ENCODE data around the gene LCA5L.

Gene LCA5L

DNA sequence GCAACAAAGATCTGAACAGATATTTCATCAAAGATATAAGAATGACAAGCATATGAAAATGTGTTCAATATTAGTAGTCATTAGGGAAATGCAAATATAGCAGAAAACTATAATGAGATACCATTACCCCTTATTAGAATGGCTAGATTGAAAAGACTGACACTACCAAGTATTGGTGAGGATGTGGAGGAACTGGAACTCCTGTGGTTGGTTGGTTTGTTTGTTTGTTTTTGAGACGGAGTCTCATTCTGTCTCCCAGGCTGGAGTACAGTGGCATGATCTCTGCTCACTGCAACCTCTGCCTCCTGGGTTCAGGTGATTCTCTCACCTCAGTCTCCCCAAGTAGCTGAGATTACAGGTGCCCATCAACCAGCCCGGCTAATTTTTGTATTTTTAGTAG, 77.8 kb downstream of the LCA5L start:
- no peak for DNase-seq (ENCODE audit: low read depth)
- TF ChIP-seq, protein P1, sequence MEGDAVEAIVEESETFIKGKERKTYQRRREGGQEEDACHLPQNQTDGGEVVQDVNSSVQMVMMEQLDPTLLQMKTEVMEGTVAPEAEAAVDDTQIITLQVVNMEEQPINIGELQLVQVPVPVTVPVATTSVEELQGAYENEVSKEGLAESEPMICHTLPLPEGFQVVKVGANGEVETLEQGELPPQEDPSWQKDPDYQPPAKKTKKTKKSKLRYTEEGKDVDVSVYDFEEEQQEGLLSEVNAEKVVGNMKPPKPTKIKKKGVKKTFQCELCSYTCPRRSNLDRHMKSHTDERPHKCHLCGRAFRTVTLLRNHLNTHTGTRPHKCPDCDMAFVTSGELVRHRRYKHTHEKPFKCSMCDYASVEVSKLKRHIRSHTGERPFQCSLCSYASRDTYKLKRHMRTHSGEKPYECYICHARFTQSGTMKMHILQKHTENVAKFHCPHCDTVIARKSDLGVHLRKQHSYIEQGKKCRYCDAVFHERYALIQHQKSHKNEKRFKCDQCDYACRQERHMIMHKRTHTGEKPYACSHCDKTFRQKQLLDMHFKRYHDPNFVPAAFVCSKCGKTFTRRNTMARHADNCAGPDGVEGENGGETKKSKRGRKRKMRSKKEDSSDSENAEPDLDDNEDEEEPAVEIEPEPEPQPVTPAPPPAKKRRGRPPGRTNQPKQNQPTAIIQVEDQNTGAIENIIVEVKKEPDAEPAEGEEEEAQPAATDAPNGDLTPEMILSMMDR (IDR thresholded peaks at IDR 0.05; ENCODE audit: insufficient read depth, low read depth, low read length, missing control alignments): no peak
- H3K4me3 ChIP-seq (ENCODE audit: low read depth, low read length): no peak overlapping the region

DNA sequence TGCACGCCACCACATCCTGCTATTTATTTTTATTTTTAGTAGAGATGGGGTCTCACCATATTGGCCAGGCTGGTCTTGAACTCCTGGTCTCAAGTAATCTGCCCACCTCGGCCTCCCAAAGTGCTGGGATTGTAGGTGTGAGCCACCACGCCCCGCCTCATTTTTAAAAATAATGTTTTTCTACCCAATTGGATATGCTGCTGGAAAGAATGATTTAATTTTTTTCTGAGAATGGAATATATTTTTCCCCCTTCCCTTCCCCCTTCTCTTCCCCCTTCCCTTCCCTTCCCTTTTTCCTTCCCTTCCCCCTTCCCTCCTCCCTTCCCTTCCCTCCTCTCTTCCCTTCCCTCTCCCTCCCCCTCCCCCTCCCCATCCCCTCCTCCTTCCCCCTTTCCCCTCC, 79.0 kb downstream of the LCA5L start:
- TF ChIP-seq, protein P1 (IDR thresholded peaks at IDR 0.05; ENCODE audit: insufficient read depth, low read depth, low read length, missing control alignments): no peak

DNA sequence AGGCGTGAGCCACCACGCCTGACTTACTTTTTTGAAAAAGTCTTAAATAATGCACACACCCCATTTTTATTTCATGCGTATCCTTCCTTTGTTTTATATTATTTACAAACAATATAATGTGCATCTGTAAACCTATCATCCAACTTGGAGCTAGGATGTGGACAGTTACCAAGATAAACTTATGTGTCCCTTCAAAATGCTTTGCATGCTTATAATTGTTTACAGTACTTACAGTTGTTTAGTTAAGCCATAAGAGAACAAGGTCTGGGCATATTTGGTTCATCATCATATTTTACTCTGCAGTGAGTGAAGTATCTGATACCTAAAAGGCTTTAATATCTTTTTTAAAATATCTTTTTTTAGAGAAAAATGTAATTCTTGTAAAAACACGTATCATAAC, 80.6 kb downstream of the LCA5L start:
- no peak for DNase-seq (ENCODE audit: low read depth)
- no peak overlapping the region for H3K4me3 ChIP-seq (ENCODE audit: low read depth, low read length)
- TF ChIP-seq, protein P1 (IDR thresholded peaks at IDR 0.05; ENCODE audit: insufficient read depth, low read depth, low read length, missing control alignments): no peak

More for the DNA sequence above, 79.0 kb downstream of the LCA5L start:
- no peak overlapping the region for H3K4me3 ChIP-seq (ENCODE audit: low read depth, low read length)
- DNase-seq (ENCODE audit: low read depth): no peak

DNA sequence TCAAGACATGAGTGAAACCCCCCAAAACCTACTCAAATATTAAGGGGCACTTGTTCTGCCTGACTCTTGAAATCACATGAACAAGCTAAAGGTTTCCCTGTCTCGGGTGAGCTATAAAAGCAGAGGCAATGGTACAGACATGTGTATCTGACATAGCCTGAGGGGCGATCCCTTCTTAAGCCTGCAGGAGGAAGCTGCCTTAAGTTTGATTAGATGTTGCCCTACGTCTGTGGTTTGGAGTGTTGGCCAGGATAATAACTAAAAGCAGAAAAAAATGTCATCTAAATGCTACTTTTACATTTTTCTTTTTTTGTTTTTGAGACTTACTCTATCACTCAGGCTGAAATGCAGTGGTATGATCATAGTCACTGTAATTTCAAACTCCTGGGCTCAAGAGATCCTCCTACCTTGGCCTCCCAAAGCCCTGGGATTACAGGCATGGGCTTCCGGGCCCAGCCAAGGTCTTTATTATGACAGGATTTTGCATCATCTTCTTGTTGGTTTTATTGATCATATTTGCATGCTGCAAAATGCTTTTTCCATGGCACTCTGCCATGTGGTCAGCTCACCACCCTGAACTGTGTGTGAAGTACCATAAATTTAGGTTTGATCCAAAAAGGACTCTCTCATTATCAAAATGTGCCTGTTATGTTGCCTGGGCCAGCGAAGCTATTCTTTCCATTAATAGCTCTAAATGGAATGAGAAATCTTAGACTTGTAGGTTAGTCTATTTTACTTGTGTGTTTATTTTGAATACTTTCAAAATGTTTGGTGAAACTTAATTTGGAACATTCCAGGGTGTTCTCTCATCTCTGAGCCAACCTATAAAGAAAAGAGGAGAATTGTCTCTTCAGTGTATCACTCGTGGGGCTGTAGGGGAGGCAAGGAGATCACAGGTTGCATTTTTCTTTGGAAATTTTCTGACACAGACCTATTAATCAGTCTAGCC, 81.7 kb downstream of the LCA5L start:
- TF ChIP-seq, protein P1 (IDR thresholded peaks at IDR 0.05; ENCODE audit: insufficient read depth, low read depth, low read length, missing control alignments): no peak
- no peak for DNase-seq (ENCODE audit: low read depth)
- no peak overlapping the region for H3K4me3 ChIP-seq (ENCODE audit: low read depth, low read length)

DNA sequence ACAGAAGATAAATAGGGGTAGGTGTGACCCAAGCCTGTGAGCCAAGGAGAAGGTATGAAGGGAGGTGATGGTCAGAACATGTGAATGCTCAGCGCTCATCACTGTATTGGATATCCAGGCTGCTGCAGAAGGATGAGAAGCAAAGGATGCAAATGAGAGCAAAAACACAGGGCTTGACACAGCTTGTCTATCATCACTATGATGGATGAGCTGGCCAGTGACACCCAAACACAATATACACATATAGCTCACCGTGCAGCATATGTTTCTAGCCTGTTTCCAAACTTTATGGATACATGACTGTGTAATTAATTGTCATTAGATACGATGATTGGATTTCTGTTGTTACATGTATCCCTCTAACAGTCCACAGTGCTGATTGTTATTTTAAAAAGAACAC, 82.8 kb downstream of the LCA5L start:
- TF ChIP-seq, protein P1 (IDR thresholded peaks at IDR 0.05; ENCODE audit: insufficient read depth, low read depth, low read length, missing control alignments): no peak
- DNase-seq (ENCODE audit: low read depth): no peak

DNA sequence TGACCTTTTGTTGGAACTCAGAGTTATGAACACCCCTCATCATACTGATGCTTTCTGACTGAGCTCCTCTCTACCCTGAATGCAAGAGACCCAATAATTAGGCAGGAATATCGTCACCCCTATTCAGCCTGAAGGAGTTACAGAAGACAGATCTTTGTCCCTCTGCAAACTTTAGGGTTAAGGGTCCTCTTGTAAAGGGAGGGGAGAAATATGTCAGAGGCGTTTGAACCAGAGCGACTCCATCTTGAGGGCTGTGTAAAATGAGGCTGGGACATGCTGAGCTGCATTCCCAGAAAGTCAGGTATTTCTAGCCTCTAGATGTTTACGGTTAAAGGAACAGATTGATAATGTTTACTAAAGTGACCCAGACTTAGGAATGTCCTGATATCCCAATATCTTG, 86.2 kb downstream of the LCA5L start:
- TF ChIP-seq, protein P1 (IDR thresholded peaks at IDR 0.05; ENCODE audit: insufficient read depth, low read depth, low read length, missing control alignments): no peak
- no peak for DNase-seq (ENCODE audit: low read depth)

More for the DNA sequence above, 82.8 kb downstream of the LCA5L start:
- no peak overlapping the region for H3K4me3 ChIP-seq (ENCODE audit: low read depth, low read length)

More for the DNA sequence above, 86.2 kb downstream of the LCA5L start:
- H3K4me3 ChIP-seq (ENCODE audit: low read depth, low read length): no peak overlapping the region

Data from GM12865 (cell line).